Measurements from ENCODE around the gene RXRA. TPM values are rescaled to one million over a fixed set of nuclear protein-coding genes. Genes with fewer than 3 reads are reported as not detected.

Gene RXRA
- total RNA-seq, 1 donor from 2014 or later = 49.4 TPM

- peaks cover 100% of the 10 kb centered on the region for H3K4me1 ChIP-seq
- intact Hi-C loops (cut with DNase I) = no loop called here
- H3K27me3 ChIP-seq = no peaks in the 10 kb centered on the region
- H3K4me3 ChIP-seq = no peak overlapping the region
- H3K36me3 ChIP-seq = no peaks in the 10 kb centered on the region
- H3K9me3 ChIP-seq = no peaks in the 10 kb centered on the region
- TF ChIP-seq POLR2A (IDR thresholded peaks at IDR 0.05) (no peak), POLR2AphosphoS5 (IDR thresholded peaks at IDR 0.05; ENCODE audit: insufficient read depth in 1 of 2, low read depth in 1 of 2) (peak in 1 of 2 donors; percentile 15)
- peak overlapping the region; percentile 57 for H3K27ac ChIP-seq
- DNase-seq (ENCODE audit: extremely low spot score in 2 of 2) = no peak
These were observed 34.0 kb downstream of the RXRA start for GRCh38 chr9:134360180-134360759.

GRCh38 chr9:134360897-134361296 is 34.6 kb downstream of the RXRA start:
- Histone ChIP-seq H3K4me3 (no peak overlapping the region), H3K9me3 (no peaks in the 10 kb centered on the region), H3K4me1 (peaks cover 100% of the 10 kb centered on the region), H3K36me3 (no peaks in the 10 kb centered on the region), H3K27ac (peak overlapping the region; percentile 57), H3K27me3 (no peaks in the 10 kb centered on the region)
- intact Hi-C loops (cut with DNase I) = no loop called here
- TF ChIP-seq POLR2AphosphoS5 (IDR thresholded peaks at IDR 0.05; ENCODE audit: insufficient read depth in 1 of 2, low read depth in 1 of 2) (peak in 1 of 2 donors; percentile 20), POLR2A (IDR thresholded peaks at IDR 0.05) (no peak), CTCF (IDR thresholded peaks at IDR 0.05) (no peak)
- DNase-seq (ENCODE audit: extremely low spot score in 2 of 2) = no peak

- DNase-seq (ENCODE audit: extremely low spot score in 2 of 2) = no peak
- intact Hi-C loops (cut with DNase I) = no loop called here
- H3K9me3 ChIP-seq = no peaks in the 10 kb centered on the region
- no peaks in the 10 kb centered on the region for H3K36me3 ChIP-seq
- no peaks in the 10 kb centered on the region for H3K27me3 ChIP-seq
- no peak for TF ChIP-seq POLR2AphosphoS5 (IDR thresholded peaks at IDR 0.05; ENCODE audit: insufficient read depth in 1 of 2, low read depth in 1 of 2)
- TF ChIP-seq CTCF (IDR thresholded peaks at IDR 0.05) = no peak
- TF ChIP-seq POLR2A (IDR thresholded peaks at IDR 0.05) = no peak
- H3K4me1 ChIP-seq = peaks cover 100% of the 10 kb centered on the region
- H3K4me3 ChIP-seq = no peak overlapping the region
- H3K27ac ChIP-seq = peak overlapping the region; percentile 57
These were observed 35.2 kb downstream of the RXRA start for GRCh38 chr9:134361426-134361825.

GRCh38 chr9:134361843-134362414 is 35.7 kb downstream of the RXRA start:
- intact Hi-C loops (cut with DNase I) = no loop called here
- no peak for DNase-seq (ENCODE audit: extremely low spot score in 2 of 2)
- Histone ChIP-seq H3K4me3 (no peak overlapping the region), H3K9me3 (no peaks in the 10 kb centered on the region), H3K36me3 (no peaks in the 10 kb centered on the region), H3K4me1 (peaks cover 100% of the 10 kb centered on the region), H3K27ac (peak overlapping the region; percentile 57), H3K27me3 (no peaks in the 10 kb centered on the region)
- TF ChIP-seq POLR2A (IDR thresholded peaks at IDR 0.05) = no peak
- TF ChIP-seq POLR2AphosphoS5 (IDR thresholded peaks at IDR 0.05; ENCODE audit: insufficient read depth in 1 of 2, low read depth in 1 of 2) = no peak
- no peak for TF ChIP-seq CTCF (IDR thresholded peaks at IDR 0.05)

DNA sequence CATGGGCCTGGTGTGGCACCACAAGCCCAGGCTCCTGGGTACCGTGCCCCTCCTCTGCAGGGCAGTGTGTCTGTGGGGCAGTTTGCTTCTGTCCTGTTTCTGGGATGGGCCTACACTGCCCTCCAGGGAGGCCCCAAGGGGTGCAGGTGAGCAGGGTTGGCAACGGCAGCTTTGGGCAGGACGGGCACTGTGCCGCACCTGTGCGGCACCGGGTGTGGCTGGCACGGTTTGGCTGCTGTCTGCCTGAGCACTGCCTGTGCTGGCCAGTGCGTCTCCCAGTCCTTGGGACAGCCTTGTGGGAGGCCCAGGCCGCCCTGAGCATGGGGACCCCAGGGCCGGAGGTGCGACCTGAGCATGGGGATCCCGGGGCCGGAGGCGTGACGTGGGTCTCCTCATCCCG is 37.2 kb downstream of the RXRA start:
- H3K4me3 ChIP-seq = no peak overlapping the region
- no peak for DNase-seq (ENCODE audit: extremely low spot score in 2 of 2)
- TF ChIP-seq POLR2AphosphoS5 (IDR thresholded peaks at IDR 0.05; ENCODE audit: insufficient read depth in 1 of 2, low read depth in 1 of 2) (no peak), CTCF (IDR thresholded peaks at IDR 0.05) (no peak), POLR2A (IDR thresholded peaks at IDR 0.05) (no peak)
- peaks cover 100% of the 10 kb centered on the region for H3K4me1 ChIP-seq
- H3K9me3 ChIP-seq = no peaks in the 10 kb centered on the region
- no peaks in the 10 kb centered on the region for H3K36me3 ChIP-seq
- intact Hi-C loops (cut with DNase I) = no loop called here
- no peak overlapping the region for H3K27ac ChIP-seq
- H3K27me3 ChIP-seq = no peaks in the 10 kb centered on the region

Data from vagina (tissue), 2 donors.